ENCODE data around the gene GARNL3. TPM values are rescaled to one million over a fixed set of nuclear protein-coding genes. Genes with fewer than 3 reads are reported as not detected.

The GARNL3 gene
- total and polyA plus RNA-seq, 2 donors (not counting 3 experiments of a cell fraction or from before 2014, with no cell fraction given): 1.4 to 8.3 TPM

DNA sequence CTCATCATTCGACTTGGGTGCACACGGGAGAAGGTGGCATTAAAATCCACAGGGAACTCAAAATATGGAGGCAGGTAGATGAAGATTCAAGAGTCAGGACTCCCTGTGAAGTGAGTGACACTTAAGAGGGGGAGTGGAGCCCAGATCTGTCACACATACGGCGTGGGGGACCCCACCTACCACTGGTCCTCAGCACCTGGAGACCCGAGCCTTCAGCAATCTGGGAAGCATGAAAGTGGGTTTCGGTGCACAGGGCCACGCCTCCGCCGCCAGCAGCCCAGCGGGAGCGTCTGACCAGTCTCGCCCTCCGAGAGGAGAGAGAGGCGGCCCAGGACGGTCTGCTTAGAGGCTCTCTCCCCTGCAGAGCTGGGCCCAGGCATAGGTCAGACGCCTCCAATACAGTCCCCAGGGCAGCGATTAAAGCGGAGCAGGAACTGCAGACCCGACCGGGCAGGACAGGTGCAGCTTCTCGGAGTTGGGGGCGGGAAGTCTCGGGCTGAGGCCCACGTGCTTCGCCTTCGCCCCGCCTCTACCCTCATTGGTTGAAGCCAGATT lies 131.8 kb downstream of the GARNL3 start:
- H3K27ac ChIP-seq (ENCODE audit: insufficient read depth, low read depth, low read length): no peak overlapping the region
- H3K4me2 ChIP-seq (ENCODE audit: insufficient read depth, low read length): peak overlapping the region; percentile 81
- no peak overlapping the region for H3K9ac ChIP-seq (replicated peaks; ENCODE audit: extremely low read depth, insufficient read depth, low read length)
- H3K79me2 ChIP-seq (ENCODE audit: control insufficient read depth, insufficient read depth, low read length): no peaks in the 10 kb centered on the region
- no TSS peak for BruUV-seq (replicated peaks)
- DNase-seq (ENCODE audit: low read depth, low spot score) (no peak), FAIRE-seq (no peak)
- peaks cover 2 to 4% of the 10 kb centered on the region in 2 experiments for H3K27me3 ChIP-seq (ENCODE audit: control insufficient read depth in 2 of 2, insufficient read depth in 2 of 2, low read length in 2 of 2)
- H4K20me1 ChIP-seq (replicated peaks; ENCODE audit: control insufficient read depth, extremely low read depth, insufficient read depth, low read length): no peaks in the 10 kb centered on the region
- peaks cover 9% of the 10 kb centered on the region for H3K4me1 ChIP-seq (ENCODE audit: control insufficient read depth, extremely low read depth, insufficient read depth, low read length)
- no peaks in the 10 kb centered on the region for H3K36me3 ChIP-seq (ENCODE audit: control insufficient read depth in 2 of 2, extremely low read depth in 1 of 2, insufficient read depth in 2 of 2, low read length in 2 of 2)
- H3K9me1 ChIP-seq (replicated peaks; ENCODE audit: control insufficient read depth, extremely low read depth, insufficient read depth, low read length): no peaks in the 10 kb centered on the region
- intact Hi-C loops (cut with micrococcal nuclease): loop anchor here (1.0 kb wide), 1 partner anchor 85 kb away; no protein-coding TSS in a partner anchor
- dilution Hi-C loops (cut with MboI; ENCODE audit: extremely low pct_ligation_motif_present, low sequenced_read_pairs): no loop called here
- ChIA-PET POLR2A (interaction anchor here (0.6 to 1.3 kb wide), 4 partner anchors 28 to 172 kb away, joined by 3 to 7 read pairs (median 4); partner anchors contain the start of gene ZNF79), CTCF (interaction anchor here (0.8 to 3.5 kb wide), 18 partner anchors 11 to 455 kb away, joined by 3 to 19 read pairs (median 4); partner anchors contain the start of gene ZNF79)
- peak overlapping the region in 2 of 3 experiments; percentile 39 to 60 for H3K4me3 ChIP-seq (replicated peaks in 1 of 3; ENCODE audit: insufficient read depth in 1 of 3, low read depth in 1 of 3, low read length in 3 of 3)
- H2AFZ ChIP-seq (ENCODE audit: low read depth, low read length): peak overlapping the region; percentile 97
- TF ChIP-seq GATA2 (IDR thresholded peaks at IDR 0.05; ENCODE audit: insufficient read depth, insufficient read length, low read depth, low read length): no peak
- TF ChIP-seq MYC (IDR thresholded peaks at IDR 0.05; ENCODE audit: low read depth, low read length): peak; percentile 29
- peak; percentile 96 for TF ChIP-seq MAX (IDR thresholded peaks at IDR 0.05; ENCODE audit: insufficient read depth, insufficient read length)
- H3K9me3 ChIP-seq (replicated peaks; ENCODE audit: control insufficient read depth, insufficient read depth, low read length): no peaks in the 10 kb centered on the region

DNA sequence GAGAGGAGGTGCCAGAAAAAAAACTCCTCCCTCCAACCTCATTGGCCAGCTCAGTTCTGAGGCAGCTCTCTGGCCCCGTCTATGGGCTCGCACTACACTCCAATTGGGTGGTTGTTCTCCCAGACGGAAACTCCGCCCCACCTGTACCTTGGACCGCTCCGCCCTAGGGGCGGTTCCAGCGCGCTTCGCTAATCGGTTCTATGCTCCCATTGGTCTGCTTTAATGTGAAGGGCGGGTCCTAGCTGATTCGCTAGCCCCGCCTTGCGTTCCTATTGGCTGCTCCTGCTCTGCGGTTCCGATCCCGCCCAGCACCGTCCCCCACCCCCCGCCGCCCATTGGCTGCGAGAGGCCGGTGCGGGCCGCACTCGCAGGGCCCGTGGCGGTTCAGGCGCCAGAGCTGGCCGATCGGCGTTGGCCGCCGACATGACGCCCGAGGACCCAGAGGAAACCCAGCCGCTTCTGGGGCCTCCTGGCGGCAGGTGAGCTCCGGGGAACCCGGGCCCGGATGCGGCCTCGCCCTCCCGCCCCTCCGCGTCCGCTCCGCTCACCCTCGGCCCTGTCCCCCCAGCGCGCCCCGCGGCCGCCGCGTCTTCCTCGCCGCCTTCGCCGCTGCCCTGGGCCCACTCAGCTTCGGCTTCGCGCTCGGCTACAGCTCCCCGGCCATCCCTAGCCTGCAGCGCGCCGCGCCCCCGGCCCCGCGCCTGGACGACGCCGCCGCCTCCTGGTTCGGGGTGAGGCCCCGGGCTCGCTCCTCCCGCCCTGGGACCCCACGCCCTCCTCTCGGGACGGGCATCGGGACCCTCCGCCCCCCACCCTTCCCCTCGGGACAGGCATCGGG lies 132.5 kb downstream of the GARNL3 start, which contains the start of gene SLC2A8:
TSS of gene SLC2A8 (plus strand) at position 362 of the 838 bp plus-strand sequence. CDS start at position 424, 62 bp downstream.
- BruUV-seq (replicated peaks): no TSS peak
- no peaks in the 10 kb centered on the region for H3K9me3 ChIP-seq (replicated peaks; ENCODE audit: control insufficient read depth, insufficient read depth, low read length)
- peaks cover 2 to 4% of the 10 kb centered on the region in 2 experiments for H3K27me3 ChIP-seq (ENCODE audit: control insufficient read depth in 2 of 2, insufficient read depth in 2 of 2, low read length in 2 of 2)
- H3K27ac ChIP-seq (ENCODE audit: insufficient read depth, low read depth, low read length): peak within 1 kb of the TSS; percentile 5
- H3K4me3 ChIP-seq (replicated peaks in 1 of 3; ENCODE audit: insufficient read depth in 1 of 3, low read depth in 1 of 3, low read length in 3 of 3): peak within 1 kb of the TSS; percentile 42 to 85 (median 60)
- peaks cover 9% of the 10 kb centered on the region for H3K4me1 ChIP-seq (ENCODE audit: control insufficient read depth, extremely low read depth, insufficient read depth, low read length)
- H3K9me1 ChIP-seq (replicated peaks; ENCODE audit: control insufficient read depth, extremely low read depth, insufficient read depth, low read length): no peaks in the 10 kb centered on the region
- DNase-seq (ENCODE audit: low read depth, low spot score): peak; percentile 100
- H2AFZ ChIP-seq (ENCODE audit: low read depth, low read length): peak within 1 kb of the TSS; percentile 97
- POLR2A ChIA-PET: interaction anchor here (0.6 to 1.3 kb wide), 5 partner anchors 27 to 1261 kb away, joined by 3 to 7 read pairs (median 3); partner anchors contain the start of gene ZNF79
- peak within 1 kb of the TSS; percentile 59 for H3K9ac ChIP-seq (replicated peaks; ENCODE audit: extremely low read depth, insufficient read depth, low read length)
- CTCF ChIA-PET: interaction anchor here (0.7 to 3.5 kb wide), 20 partner anchors 10 to 456 kb away, joined by 3 to 19 read pairs (median 4); partner anchors contain the start of gene ZNF79
- intact Hi-C loops (cut with micrococcal nuclease): loop anchor here (1.0 kb wide), 4 partner anchors 27 to 457 kb away; partner anchors contain the start of gene ZNF79
- dilution Hi-C loops (cut with MboI; ENCODE audit: extremely low pct_ligation_motif_present, low sequenced_read_pairs): no loop called here
- peak within 1 kb of the TSS; percentile 81 for H3K4me2 ChIP-seq (ENCODE audit: insufficient read depth, low read length)
- peak; percentile 97 for FAIRE-seq
- no peaks in the 10 kb centered on the region for H3K36me3 ChIP-seq (ENCODE audit: control insufficient read depth in 2 of 2, extremely low read depth in 1 of 2, insufficient read depth in 2 of 2, low read length in 2 of 2)
- H4K20me1 ChIP-seq (replicated peaks; ENCODE audit: control insufficient read depth, extremely low read depth, insufficient read depth, low read length): no peaks in the 10 kb centered on the region
- H3K79me2 ChIP-seq (ENCODE audit: control insufficient read depth, insufficient read depth, low read length): no peaks in the 10 kb centered on the region
- peak; percentile 62 for TF ChIP-seq POLR2A (IDR thresholded peaks at IDR 0.05; ENCODE audit: low read depth, low read length)
- no peak for TF ChIP-seq EZH2 (IDR thresholded peaks at IDR 0.05; ENCODE audit: borderline replicate concordance, low read depth, low read length, severe bottlenecking)
- TF ChIP-seq POLR2AphosphoS5 (IDR thresholded peaks at IDR 0.05; ENCODE audit: insufficient read depth, low read depth, low read length): peak; percentile 75
